HCT116 (cell line): ENCODE measurements around the gene ABHD4.

Experiments used
- CEBPB ChIP-seq: IDR thresholded peaks from 2 replicates; pipeline ENCODE4 v1.6.1; 2012; ENCODE audit warnings: low read depth
- CTCF ChIP-seq, 3 experiments: fragments of 200-600 bp in 1 of 3; sonication (generic) in 1 of 3; IDR thresholded peaks in 2 of 3; conservative IDR thresholded peaks in 1 of 3; 2 replicates each; pipeline ENCODE4 v1.5.1; 2012 to 2017; ENCODE audit warnings: low read depth in 2 of 3, low read length in 2 of 3, antibody characterized with exemption in 1 of 3, borderline replicate concordance in 1 of 3, control low read depth in 1 of 3, mild to moderate bottlenecking in 1 of 3, mixed read lengths in 1 of 3, mixed run types in 1 of 3, moderate library complexity in 1 of 3; ENCODE audit not compliant: insufficient read depth in 1 of 3
- EGR1 ChIP-seq: IDR thresholded peaks from 2 replicates; pipeline ENCODE4 v1.6.1; 2012; ENCODE audit warnings: low read depth
- JUND ChIP-seq: IDR thresholded peaks from 2 replicates; pipeline ENCODE4 v1.6.1; 2012
- MAX ChIP-seq: IDR thresholded peaks from 2 replicates; pipeline ENCODE4 v1.6.1; 2012
- REST ChIP-seq: IDR thresholded peaks from 2 replicates; pipeline ENCODE4 v1.6.1; 2012; ENCODE audit warnings: low read depth
- SP1 ChIP-seq: IDR thresholded peaks from 2 replicates; pipeline ENCODE4 v1.6.1; 2012; ENCODE audit warnings: low read depth
- TCF7L2 ChIP-seq: IDR thresholded peaks from 2 replicates; pipeline ENCODE4 v1.7.0; 2011; ENCODE audit warnings: borderline replicate concordance, inconsistent platforms; ENCODE audit not compliant: insufficient read depth, insufficient read length; ENCODE audit errors: extremely low read depth
- YY1 ChIP-seq: IDR thresholded peaks from 2 replicates; pipeline ENCODE4 v1.6.1; 2011; ENCODE audit warnings: low read length, low read depth, moderate library complexity, mild to moderate bottlenecking; ENCODE audit not compliant: insufficient replicate concordance; ENCODE audit errors: extremely low read depth

GRCh38 chr14:22602862-22603261, 4.8 kb downstream of the ABHD4 start:
- TF ChIP-seq CTCF (IDR thresholded peaks at IDR 0.05 in 2 of 3, conservative IDR thresholded peaks at IDR 0.05 in 1 of 3; ENCODE audit: borderline replicate concordance in 1 of 3, insufficient read depth in 1 of 3, low read depth in 2 of 3, low read length in 2 of 3) (no peak), TCF7L2 (no peak), CEBPB (no peak), SP1 (no peak; the same call in 1 of the 2 replicates), REST (no peak), YY1 (no peak), EGR1 (no peak), MAX (no peak), JUND (peak; percentile 20; the same call in 1 of the 2 replicates)
